ENCODE data around the gene MRPL24. TPM values are rescaled to one million over a fixed set of nuclear protein-coding genes. Genes with fewer than 3 reads are reported as not detected.

MRPL24 gene
- total RNA-seq, 2 donors from 2014 or later: 55.0 to 67.1 TPM

- no peak for DNase-seq (ENCODE audit: low spot score)
- Histone ChIP-seq H3K36me3 (peaks cover 10 to 13% of the 10 kb centered on the region in 2 donors), H3K9me3 (no peaks in the 10 kb centered on the region), H3K4me1 (replicated peaks) (no peaks in the 10 kb centered on the region), H3K4me3 (no peak overlapping the region), H3K27me3 (replicated peaks; ENCODE audit: insufficient read depth) (no peaks in the 10 kb centered on the region), H3K27ac (no peak overlapping the region)
- no peak for TF ChIP-seq POLR2A (IDR thresholded peaks at IDR 0.05)
- TF ChIP-seq POLR2AphosphoS5 (IDR thresholded peaks at IDR 0.05): no peak
- no peak for TF ChIP-seq CTCF (IDR thresholded peaks at IDR 0.05)
- intact Hi-C loops (cut with DNase I): no loop called here
- 91% methylated on average over 6 of the region's 6 CpGs for WGBS
Observed at GRCh38 chr1:156785458-156785857, 44.6 kb upstream of the MRPL24 start.

DNA sequence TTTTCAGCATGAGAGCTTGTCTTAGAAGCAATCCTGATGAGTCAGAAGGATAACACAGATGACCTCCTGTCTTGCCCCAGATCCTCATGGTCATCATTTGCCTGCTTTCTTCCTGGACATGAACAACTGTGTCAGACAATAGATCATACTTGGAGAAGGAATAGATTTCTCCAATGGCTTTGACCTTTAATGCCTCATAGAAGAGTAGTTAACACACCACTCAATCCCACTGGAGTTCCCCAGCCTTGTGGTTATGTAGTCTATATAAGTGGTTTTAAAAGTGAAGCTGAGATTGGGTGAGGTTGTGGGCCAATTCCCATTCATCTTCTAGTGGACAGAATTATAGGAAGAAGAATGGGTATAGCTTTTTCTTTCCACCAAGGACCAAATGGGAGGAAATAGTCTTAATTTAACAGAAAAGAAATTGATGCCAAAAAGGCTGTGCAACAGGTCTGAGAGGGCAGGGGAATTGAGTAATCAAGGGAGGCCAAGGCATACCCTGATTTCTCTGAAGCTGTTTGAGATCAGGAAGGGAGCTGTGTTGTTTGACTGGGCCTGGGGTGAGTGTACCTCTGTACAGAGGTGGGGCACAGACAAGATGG, 40.8 kb upstream of the MRPL24 start:
- no peak overlapping the region for H3K27ac ChIP-seq
- no peaks in the 10 kb centered on the region for H3K4me1 ChIP-seq (replicated peaks)
- H3K4me3 ChIP-seq: no peak overlapping the region
- peaks cover 4% of the 10 kb centered on the region in 2 donors for H3K36me3 ChIP-seq
- TF ChIP-seq POLR2AphosphoS5 (IDR thresholded peaks at IDR 0.05) (no peak), CTCF (IDR thresholded peaks at IDR 0.05) (no peak), POLR2A (IDR thresholded peaks at IDR 0.05) (no peak)
- intact Hi-C loops (cut with DNase I): no loop called here
- H3K9me3 ChIP-seq: no peaks in the 10 kb centered on the region
- DNase-seq (ENCODE audit: low spot score): no peak
- no peaks in the 10 kb centered on the region for H3K27me3 ChIP-seq (replicated peaks; ENCODE audit: insufficient read depth)

DNA sequence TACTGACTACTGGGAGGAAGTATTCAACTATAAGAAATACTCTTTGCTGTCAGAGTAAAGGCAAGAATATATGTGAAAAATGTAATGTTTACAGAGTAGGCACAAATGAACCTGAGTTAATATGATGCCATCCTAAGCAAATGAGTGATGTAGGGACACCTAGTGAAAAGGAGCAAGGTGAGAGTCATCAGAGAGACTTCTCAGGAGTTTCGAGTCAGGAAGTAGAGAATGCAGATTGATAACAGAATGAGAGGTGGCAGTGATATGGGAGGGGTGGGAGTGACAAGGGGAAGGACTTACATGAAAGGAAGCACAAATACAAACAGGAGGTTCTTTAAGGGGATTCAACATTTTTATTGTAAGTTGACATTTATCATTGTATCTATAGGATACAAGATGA, 36.7 kb upstream of the MRPL24 start:
- intact Hi-C loops (cut with DNase I): no loop called here
- Histone ChIP-seq H3K36me3 (no peaks in the 10 kb centered on the region), H3K9me3 (no peaks in the 10 kb centered on the region), H3K27me3 (replicated peaks; ENCODE audit: insufficient read depth) (no peaks in the 10 kb centered on the region), H3K27ac (no peak overlapping the region), H3K4me1 (replicated peaks) (no peaks in the 10 kb centered on the region), H3K4me3 (no peak overlapping the region)
- WGBS: 38% methylated on average over 1 of the region's 1 CpG
- TF ChIP-seq CTCF (IDR thresholded peaks at IDR 0.05) (no peak), POLR2AphosphoS5 (IDR thresholded peaks at IDR 0.05) (no peak), POLR2A (IDR thresholded peaks at IDR 0.05) (no peak)
- DNase-seq (ENCODE audit: low spot score): no peak

DNA sequence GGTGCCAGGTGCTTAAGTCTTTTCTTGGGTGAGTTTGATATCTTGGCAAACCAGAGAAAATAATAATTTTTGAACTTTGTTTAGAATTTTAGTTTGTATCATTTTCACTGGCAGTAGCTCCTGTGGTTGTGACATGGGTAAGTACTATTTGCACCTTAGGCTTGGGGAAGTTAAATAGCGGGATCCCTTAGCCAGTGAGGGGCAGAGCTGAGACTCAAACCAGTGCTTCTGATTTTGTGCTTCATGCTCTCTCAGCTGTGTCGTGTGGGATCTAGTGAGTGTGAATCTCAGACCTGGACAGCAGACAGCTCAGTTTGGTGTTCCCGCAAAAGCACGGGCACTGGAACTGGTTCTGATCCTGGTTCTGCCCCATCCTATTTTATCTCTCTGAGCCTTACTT, 36.1 kb upstream of the MRPL24 start:
- no peak overlapping the region for H3K27ac ChIP-seq
- H3K4me3 ChIP-seq: no peak overlapping the region
- H3K27me3 ChIP-seq (replicated peaks; ENCODE audit: insufficient read depth): no peaks in the 10 kb centered on the region
- 47% methylated on average over 4 of the region's 4 CpGs for WGBS
- H3K4me1 ChIP-seq (replicated peaks): no peaks in the 10 kb centered on the region
- DNase-seq (ENCODE audit: low spot score): no peak
- H3K36me3 ChIP-seq: no peaks in the 10 kb centered on the region
- no peak for TF ChIP-seq POLR2A (IDR thresholded peaks at IDR 0.05)
- TF ChIP-seq CTCF (IDR thresholded peaks at IDR 0.05): no peak
- no peak for TF ChIP-seq POLR2AphosphoS5 (IDR thresholded peaks at IDR 0.05)
- no peaks in the 10 kb centered on the region for H3K9me3 ChIP-seq
- intact Hi-C loops (cut with DNase I): no loop called here

GRCh38 chr1:156775799-156776198, 34.9 kb upstream of the MRPL24 start:
- Histone ChIP-seq H3K27ac (no peak overlapping the region), H3K4me1 (replicated peaks) (no peaks in the 10 kb centered on the region), H3K27me3 (replicated peaks; ENCODE audit: insufficient read depth) (no peaks in the 10 kb centered on the region), H3K36me3 (no peaks in the 10 kb centered on the region), H3K4me3 (no peak overlapping the region), H3K9me3 (no peaks in the 10 kb centered on the region)
- 75% methylated on average over 5 of the region's 5 CpGs for WGBS
- no peak for DNase-seq (ENCODE audit: low spot score)
- TF ChIP-seq CTCF (IDR thresholded peaks at IDR 0.05): no peak
- no peak for TF ChIP-seq POLR2A (IDR thresholded peaks at IDR 0.05)
- intact Hi-C loops (cut with DNase I): no loop called here

Data from prostate gland (tissue), 2 donors.